ENCODE results near the gene ALG3. TPM values are rescaled to one million over a fixed set of nuclear protein-coding genes. Genes with fewer than 3 reads are reported as not detected.

The ALG3 gene
- total and polyA plus RNA-seq, 9 of the 15 experiments (the other 6 are each of a cell fraction or from before 2014, with no cell fraction given) = 37.5 to 107 (median 80.1) TPM

- TF ChIP-seq BCLAF1 (IDR thresholded peaks at IDR 0.05; ENCODE audit: borderline replicate concordance in 1 of 2, control insufficient read depth in 1 of 2, low read depth in 2 of 2, low read length in 1 of 2) (peak in 1 of 2 experiments; percentile 84; a peak in 1 of 4 replicates), MXI1 (IDR thresholded peaks at IDR 0.05; ENCODE audit: low read depth, low read length) (0 out of 2 replicates have a peak, but pooled peaks have one; percentile 20), POLR2H (tag; IDR thresholded peaks at IDR 0.05; ENCODE audit: low read depth) (no peak), HDAC6 (IDR thresholded peaks at IDR 0.05; ENCODE audit: low read depth, low read length) (no peak), U2AF1 (optimal IDR thresholded peaks at IDR 0.05; ENCODE audit: low read depth, low read length) (peak; percentile 76), CGGBP1 (CRISPR knock-in tag; IDR thresholded peaks at IDR 0.05) (no peak), MEIS2 (IDR thresholded peaks at IDR 0.05; ENCODE audit: partially characterized antibody) (no peak), ATF7 (IDR thresholded peaks at IDR 0.05) (no peak; the same call in none of the 2 replicates), POLR3A (IDR thresholded peaks at IDR 0.05; ENCODE audit: borderline replicate concordance, extremely low read depth, insufficient read depth, insufficient read length) (no peak), PML (IDR thresholded peaks at IDR 0.05; ENCODE audit: low read length) (peak; percentile 12; the same call in 1 of the 2 replicates), FIP1L1 (IDR thresholded peaks at IDR 0.05; ENCODE audit: low read depth, low read length, poor library complexity, severe bottlenecking) (peak; percentile 81), ELF2 (CRISPR knock-in tag; IDR thresholded peaks at IDR 0.05) (peak; percentile 81; the same call in 1 of the 2 replicates), SMAD4 (CRISPR knock-in tag; conservative IDR thresholded peaks at IDR 0.05) (peak; percentile 46; the same call in 1 of the 2 replicates), SIRT6 (IDR thresholded peaks at IDR 0.05; ENCODE audit: low read depth, low read length) (no peak), OTX1 (CRISPR knock-in tag; IDR thresholded peaks at IDR 0.05) (0 out of 2 replicates have a peak, but pooled peaks have one; percentile 39), PYGO2 (tag; IDR thresholded peaks at IDR 0.05) (0 out of 2 replicates have a peak, but pooled peaks have one; percentile 16), SIN3B (IDR thresholded peaks at IDR 0.05; ENCODE audit: low read depth) (peak; percentile 98), GABPB1 (CRISPR knock-in tag; IDR thresholded peaks at IDR 0.05) (peak; percentile 95), KAT7 (CRISPR knock-in tag; IDR thresholded peaks at IDR 0.05; ENCODE audit: borderline replicate concordance) (peak; percentile 94), FOXK2 (conservative IDR thresholded peaks at IDR 0.05 in 1 of 2, IDR thresholded peaks at IDR 0.05 in 1 of 2; ENCODE audit: low read depth in 2 of 2) (peak; percentile 35 to 52; a peak in 2 of 4 replicates), CHD2 (IDR thresholded peaks at IDR 0.05; ENCODE audit: low read depth, low read length) (peak; percentile 43)
- TF ChIP-seq, protein P1, sequence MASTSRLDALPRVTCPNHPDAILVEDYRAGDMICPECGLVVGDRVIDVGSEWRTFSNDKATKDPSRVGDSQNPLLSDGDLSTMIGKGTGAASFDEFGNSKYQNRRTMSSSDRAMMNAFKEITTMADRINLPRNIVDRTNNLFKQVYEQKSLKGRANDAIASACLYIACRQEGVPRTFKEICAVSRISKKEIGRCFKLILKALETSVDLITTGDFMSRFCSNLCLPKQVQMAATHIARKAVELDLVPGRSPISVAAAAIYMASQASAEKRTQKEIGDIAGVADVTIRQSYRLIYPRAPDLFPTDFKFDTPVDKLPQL (IDR thresholded peaks at IDR 0.05; ENCODE audit: extremely low read depth, insufficient read length) = no peak
Measured at GRCh38 chr3:184248454-184249411, at the start of gene ALG3 (continued).

Data from K562 (cell line).